ENCODE results near the gene CREB1.

GRCh38 chr2:207480521-207481040 is 49.2 kb upstream of the CREB1 start:
- TF ChIP-seq CREB1 (IDR thresholded peaks at IDR 0.05) (no peak), CREB1 (CRISPR knock-in tag; IDR thresholded peaks at IDR 0.05) (no peak), ZNF347 (CRISPR knock-in tag; IDR thresholded peaks at IDR 0.05; ENCODE audit: low read depth) (no peak), HNRNPLL (IDR thresholded peaks at IDR 0.05; ENCODE audit: low read depth, low read length, poor library complexity, severe bottlenecking) (no peak), ARID3A (IDR thresholded peaks at IDR 0.05; ENCODE audit: borderline replicate concordance, low read depth, low read length) (no peak), ZNF280B (CRISPR knock-in tag; IDR thresholded peaks at IDR 0.05) (no peak), HIVEP1 (CRISPR knock-in tag; IDR thresholded peaks at IDR 0.05) (no peak), FOSL1 (tag; conservative IDR thresholded peaks at IDR 0.05) (no peak), SREBF2 (CRISPR knock-in tag; IDR thresholded peaks at IDR 0.05) (no peak)

Data from K562 (cell line).